ENCODE results near the gene ISCU.
"Not testable (repeated sequence)": the region's sequence is repeated elsewhere in the genome, so short reads cannot be mapped to it uniquely, and the experiment has no call there.

DNA sequence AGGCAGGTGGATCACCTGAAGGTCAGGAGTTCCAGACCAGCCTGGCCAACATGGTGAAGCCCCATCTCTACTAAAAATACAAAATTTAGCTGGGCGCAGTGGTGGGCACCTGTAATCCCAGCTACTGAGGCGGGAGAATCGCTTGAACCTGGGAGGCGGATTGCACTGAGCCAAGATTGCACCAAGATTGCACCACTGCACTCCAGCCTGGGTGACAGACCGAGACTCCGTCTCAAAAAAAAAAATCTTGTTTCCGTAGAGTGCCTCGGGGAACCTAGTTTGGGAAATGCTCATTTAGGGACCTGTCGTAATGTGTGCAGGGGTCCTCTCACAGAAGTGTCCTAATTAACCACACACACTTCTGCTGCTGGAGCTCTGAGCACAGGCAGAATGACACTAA, 28.1 kb downstream of the ISCU start:
- TF ChIP-seq, protein P1, sequence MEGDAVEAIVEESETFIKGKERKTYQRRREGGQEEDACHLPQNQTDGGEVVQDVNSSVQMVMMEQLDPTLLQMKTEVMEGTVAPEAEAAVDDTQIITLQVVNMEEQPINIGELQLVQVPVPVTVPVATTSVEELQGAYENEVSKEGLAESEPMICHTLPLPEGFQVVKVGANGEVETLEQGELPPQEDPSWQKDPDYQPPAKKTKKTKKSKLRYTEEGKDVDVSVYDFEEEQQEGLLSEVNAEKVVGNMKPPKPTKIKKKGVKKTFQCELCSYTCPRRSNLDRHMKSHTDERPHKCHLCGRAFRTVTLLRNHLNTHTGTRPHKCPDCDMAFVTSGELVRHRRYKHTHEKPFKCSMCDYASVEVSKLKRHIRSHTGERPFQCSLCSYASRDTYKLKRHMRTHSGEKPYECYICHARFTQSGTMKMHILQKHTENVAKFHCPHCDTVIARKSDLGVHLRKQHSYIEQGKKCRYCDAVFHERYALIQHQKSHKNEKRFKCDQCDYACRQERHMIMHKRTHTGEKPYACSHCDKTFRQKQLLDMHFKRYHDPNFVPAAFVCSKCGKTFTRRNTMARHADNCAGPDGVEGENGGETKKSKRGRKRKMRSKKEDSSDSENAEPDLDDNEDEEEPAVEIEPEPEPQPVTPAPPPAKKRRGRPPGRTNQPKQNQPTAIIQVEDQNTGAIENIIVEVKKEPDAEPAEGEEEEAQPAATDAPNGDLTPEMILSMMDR (IDR thresholded peaks at IDR 0.05), result not testable (repeated sequence)
- TF ChIP-seq POLR2A (IDR thresholded peaks at IDR 0.05), result not testable (repeated sequence)

All from body of pancreas (tissue), 4 donors.